UCSD-AML1 (cell line): Measurements from ENCODE around the gene CISD1.
A peak's percentile ranks its signal among the peaks of the same experiment; 100 is the strongest.

Experiments
- DNase-seq: peaks from one replicate; lab custom pipeline; 2025; ENCODE audit not compliant: unreplicated experiment; lab: John Stamatoyannopoulos, UW

The CISD1 gene

GRCh38 chr10:58265249-58265648 lies 3.7 kb upstream of the CISD1 start:
- no peak for DNase-seq

DNA sequence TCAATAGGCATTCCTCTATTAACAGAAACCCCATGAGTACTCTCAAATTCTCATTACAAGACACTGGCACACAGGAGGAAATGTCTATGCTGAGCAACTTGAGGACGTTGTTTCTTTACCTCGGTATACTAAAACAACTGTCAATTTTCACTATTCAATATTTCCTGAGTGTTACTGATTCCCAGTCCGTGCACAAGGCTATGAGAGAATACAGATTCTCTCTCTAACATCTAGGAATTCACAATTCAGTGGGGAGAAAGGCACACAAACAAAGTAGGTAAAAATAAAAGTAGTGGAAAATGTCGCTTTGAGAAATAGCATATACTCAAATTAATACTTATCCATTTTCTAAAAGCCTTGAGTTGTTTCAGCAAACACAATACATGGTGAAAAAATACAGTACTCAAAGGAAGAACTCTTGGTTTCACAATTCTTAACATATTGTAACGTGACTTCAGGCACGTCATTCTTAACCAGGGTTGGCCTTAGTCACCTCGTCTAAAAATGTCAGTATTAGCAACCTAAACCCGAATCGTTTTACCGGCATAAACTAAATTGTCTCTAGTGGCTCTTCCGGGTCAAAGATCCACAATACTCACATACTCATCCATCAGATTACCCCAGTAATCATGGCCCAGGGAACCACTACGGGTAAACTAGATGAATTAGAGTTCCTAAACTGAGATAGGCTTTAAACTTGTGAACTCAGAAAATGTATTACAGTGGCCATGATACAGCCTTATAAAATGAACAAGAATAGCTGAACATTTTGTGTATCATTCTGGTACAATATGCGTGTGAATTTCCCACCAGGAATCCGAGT lies 2.7 kb upstream of the CISD1 start:
- DNase-seq: no peak

DNA sequence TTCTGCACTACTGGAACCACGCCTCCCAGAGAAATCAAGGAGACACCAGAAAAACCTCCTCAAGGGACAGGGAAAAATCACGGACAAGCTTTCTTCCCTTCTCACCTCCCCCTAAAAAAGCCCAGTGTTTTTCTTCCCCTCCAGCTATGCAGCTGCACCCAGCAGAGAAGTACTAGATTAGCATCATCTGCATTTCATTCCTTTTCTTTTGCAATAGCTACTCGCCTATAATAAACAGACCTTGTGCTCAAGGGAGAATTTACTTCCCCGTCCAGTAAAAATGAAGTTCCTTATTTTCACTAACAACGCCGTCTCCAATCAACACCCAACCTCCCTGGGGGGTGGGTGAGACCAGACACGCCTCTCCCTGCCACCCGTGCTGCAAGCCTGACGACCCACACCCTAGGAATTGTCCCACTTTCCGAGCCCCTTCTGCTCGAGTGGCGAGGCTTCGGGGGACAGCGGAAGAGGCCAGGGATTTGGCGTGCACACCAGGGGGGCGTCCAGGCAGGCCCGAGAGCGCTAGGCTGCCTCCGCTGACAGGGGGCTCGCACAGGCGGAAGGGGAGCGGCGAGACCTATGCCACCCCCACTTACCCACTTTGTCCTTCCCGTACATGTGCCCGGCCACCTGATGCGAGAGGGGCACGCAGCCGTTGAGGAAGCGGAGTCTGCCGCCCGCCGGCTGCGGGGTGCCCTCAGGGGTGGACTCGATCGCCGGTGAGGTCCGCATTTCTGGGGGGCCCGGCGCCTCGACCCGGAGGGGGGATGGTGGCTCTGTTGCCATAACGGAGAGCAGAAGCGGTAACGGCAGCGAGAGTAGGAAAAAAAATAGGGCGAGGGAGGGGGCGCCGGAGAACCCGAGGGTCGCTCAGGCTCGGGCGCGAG lies 1.9 kb upstream of the CISD1 start:
- peak; percentile 60 for DNase-seq

DNA sequence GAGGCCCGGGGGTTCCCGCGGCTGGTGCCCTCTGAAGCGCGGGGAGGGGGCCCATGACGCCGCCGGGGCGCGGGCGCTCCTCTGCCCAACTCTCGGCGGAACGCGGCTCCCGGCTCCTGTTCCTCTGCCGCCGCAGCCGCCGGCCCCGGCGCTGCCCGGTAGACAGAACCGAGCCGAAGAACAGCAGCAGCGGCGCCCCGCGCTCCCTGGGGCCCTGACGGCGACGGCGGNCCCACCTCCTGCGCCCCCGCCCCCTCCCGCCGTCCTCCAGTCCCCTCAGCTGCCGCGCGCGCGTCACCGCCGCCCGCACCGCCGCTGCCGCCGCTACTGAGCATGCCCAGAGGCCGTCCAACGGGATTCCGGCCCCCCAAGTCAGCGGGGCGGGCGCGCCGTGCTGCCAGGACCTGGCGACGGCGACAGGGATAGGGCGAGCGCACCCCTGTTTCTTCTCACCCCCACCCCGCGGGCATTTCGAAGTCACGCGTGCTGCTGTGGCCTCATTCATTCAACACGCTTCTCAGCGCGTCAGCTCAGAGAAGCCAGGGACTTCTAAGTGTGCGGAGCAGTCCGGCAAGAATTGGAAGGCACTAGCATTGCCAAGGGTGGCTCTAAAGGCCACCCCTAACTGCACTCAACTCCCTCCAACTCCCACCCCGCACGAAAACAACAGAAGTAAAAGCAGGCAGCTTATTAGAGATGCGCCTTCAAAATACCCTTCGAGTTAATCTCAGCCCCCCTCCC lies 1.1 kb upstream of the CISD1 start, which contains the start of gene IPMK:
Gene IPMK, minus strand, starts transcription at position 182 of the 741 bp plus-strand sequence. CDS start 283 bp downstream, outside the sequence.
- peak; percentile 96 for DNase-seq

DNA sequence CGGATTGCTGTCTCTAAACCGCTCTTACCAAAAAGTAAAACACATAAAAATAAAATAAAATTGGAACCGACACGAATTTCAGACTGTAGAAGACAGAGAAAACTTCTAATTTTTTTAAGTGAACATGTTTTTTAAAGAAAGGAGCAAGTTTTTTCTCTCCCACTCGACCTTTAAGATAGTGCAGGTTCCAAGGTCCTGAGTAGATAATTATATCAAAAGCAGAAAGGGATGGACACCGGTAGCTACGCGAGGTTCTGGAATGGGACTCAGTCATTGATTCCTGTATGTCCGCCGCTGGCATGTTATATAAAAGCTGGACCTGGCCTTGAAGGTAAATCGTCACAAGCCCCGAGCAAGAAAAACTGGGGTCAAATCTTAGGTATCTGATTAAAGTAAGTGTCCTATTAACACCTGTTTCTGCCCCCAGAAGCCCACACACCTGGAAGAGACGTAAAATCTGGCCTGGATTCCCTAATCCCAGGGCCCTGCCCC lies 462 bp upstream of the CISD1 start:
- DNase-seq: no peak

DNA sequence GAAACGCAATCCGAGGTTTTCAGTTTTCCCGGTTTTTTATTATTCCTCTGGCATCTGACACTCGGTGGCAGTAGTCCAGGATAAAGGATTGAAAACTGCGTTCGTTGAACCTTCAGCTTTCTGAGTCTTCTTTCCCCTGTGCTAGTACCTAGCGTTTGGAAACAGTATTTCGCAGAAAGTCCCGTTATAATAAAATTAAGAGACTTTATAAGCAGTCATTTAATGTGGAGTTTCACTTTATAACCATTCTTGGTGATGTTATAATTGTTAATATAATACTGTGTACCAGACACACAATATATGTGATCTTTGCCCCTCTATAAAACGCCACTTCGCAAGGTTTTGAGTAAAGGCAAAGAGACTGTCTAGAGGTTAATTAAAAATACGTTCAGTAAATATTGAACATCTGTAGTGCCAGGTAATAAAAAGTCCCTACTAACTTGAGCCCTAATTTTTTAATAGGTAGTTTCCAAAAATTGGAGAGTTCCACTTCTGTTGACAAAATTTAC lies 874 bp downstream of the CISD1 start:
- DNase-seq: no peak

DNA sequence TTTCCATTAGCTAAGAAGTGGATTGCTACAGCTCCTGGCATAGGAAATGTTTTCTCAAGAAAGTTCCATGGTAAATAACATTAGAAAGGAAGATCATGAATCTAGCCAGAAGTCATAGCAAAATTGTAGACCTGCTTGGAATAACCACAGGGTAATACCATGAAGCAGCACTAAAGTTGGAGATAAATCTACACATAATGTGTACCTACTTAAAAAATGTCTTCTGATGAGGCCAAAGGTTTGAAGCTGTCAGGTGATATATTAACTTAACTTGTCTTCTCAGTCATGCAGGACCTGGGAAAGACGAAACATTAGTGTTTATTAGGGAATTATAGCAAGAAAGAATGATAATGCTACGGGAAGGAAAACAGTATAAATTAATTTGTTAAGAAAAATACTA lies 6.3 kb downstream of the CISD1 start:
- DNase-seq: no peak

DNA sequence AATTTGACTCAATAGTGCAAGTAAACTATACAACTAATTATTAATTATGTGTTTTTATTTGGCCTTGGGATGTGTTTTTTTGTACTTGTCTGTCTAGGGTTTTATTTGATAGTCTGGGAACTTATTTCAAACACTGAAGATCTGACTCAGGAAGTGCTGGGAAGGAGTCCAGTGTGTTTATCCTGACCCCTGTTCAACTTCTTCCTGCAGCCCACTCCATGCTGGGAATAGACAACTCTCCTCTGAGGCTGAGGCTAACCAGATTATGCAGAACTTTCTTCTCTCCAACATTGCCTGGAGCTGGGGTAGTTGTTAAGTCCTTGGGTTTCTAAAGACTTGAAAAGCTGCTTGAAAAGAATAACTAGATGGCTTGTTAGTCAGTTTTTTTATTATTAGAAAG lies 6.9 kb downstream of the CISD1 start:
- DNase-seq: no peak

- no peak for DNase-seq
Measured at GRCh38 chr10:58278274-58278961, 9.5 kb downstream of the CISD1 start.

GRCh38 chr10:58278962-58279307 lies 10.0 kb downstream of the CISD1 start:
- no peak for DNase-seq

- DNase-seq: no peak
Measured at GRCh38 chr10:58280477-58280876, 11.5 kb downstream of the CISD1 start.

GRCh38 chr10:58281092-58281752 lies 12.3 kb downstream of the CISD1 start:
- DNase-seq: no peak

DNA sequence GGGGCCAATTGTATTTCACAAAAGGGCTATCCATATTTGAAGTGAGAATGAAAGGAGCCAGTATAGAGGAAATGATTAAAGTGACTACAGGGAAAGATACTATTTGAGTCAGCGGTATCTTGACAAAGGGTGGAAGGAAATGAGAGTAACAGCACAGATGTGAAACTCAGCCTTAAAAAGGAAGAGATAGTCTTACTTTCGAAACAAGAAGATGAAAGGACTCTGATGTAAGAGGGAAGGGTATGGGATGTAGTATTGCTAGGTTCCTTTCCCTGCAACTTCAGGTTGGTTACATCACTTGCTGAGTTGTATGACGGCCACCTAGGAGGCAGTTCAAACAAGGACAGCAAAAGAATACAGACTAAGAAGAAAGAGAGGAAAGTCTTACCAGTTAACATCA lies 13.7 kb downstream of the CISD1 start:
- DNase-seq: no peak

DNA sequence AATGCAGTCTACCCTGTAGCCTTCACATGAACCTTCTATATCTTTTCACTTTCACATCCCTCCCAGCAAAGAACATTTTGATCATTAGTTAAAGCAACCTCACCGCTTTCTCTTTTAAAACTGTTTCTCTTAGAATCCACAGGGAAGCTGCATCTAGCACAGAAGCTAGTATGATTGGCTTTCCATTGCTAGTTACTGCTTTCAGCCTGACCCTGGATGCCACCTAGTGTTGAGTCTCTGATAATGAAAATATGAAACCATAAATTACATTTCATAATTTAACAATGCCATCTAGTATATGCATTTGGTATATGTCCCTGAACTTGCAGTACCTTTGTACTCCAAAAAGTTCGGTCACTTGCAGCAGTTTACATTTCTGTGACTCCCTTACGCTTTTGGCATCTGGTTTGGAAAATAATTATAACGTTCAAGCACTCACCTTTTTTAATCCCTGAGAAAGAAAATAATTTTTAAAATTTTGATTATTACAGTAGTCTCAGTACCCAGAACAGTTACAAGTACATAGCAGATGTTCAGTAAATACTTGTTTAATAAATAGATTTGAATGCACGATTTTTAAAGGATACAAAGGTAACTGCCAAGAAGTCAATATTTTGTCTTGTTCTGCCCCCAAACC lies 22.7 kb downstream of the CISD1 start:
- DNase-seq: no peak

GRCh38 chr10:58293989-58294388 lies 25.0 kb downstream of the CISD1 start:
- DNase-seq: no peak

GRCh38 chr10:58299580-58299979 lies 30.6 kb downstream of the CISD1 start:
- DNase-seq: peak; percentile 35

DNA sequence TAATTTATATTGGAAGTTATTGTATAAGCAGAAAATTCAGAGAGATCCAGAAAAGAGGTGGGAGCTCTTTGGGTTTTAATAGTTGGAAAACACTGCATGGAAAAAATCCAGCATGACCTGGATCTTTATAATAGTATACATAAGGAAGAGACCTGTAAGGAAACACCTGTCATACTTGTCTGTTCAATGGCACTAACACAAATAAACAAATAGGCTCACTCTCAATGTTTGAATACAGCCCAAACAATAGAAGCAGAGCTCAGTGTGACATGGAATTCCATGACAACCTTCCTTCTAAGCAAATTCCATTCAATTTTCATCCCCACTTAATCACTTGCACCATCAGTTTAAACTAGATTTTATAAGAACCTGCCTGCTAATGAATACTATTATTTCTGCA lies 31.7 kb downstream of the CISD1 start:
- DNase-seq: no peak

DNA sequence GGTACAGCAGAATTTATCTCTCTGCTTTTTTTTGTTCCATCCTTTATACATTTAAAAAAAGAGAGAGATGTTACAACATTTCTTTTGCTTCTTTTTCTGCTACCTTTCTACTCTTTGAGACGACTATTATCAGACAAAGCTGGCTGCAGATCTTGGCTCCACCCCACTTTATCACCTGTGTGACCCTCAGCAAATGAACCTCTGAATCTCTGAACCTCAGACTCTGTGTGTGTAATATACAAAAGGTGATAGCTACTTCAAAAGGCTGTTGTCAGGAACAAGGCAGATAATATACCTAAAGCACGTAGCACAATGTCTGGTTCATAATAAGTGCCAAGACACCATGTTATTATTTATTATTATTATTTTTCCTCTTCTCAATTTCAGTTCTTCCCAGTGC lies 33.3 kb downstream of the CISD1 start:
- DNase-seq: no peak

- DNase-seq: no peak
Measured at GRCh38 chr10:58304099-58304633, 35.2 kb downstream of the CISD1 start.
